ENCODE data around the gene RABGAP1L.

- TF ChIP-seq, protein P1, sequence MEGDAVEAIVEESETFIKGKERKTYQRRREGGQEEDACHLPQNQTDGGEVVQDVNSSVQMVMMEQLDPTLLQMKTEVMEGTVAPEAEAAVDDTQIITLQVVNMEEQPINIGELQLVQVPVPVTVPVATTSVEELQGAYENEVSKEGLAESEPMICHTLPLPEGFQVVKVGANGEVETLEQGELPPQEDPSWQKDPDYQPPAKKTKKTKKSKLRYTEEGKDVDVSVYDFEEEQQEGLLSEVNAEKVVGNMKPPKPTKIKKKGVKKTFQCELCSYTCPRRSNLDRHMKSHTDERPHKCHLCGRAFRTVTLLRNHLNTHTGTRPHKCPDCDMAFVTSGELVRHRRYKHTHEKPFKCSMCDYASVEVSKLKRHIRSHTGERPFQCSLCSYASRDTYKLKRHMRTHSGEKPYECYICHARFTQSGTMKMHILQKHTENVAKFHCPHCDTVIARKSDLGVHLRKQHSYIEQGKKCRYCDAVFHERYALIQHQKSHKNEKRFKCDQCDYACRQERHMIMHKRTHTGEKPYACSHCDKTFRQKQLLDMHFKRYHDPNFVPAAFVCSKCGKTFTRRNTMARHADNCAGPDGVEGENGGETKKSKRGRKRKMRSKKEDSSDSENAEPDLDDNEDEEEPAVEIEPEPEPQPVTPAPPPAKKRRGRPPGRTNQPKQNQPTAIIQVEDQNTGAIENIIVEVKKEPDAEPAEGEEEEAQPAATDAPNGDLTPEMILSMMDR (IDR thresholded peaks at IDR 0.05; ENCODE audit: low read depth, low read length, missing input control), result no peak
- TF ChIP-seq FOXA1 (IDR thresholded peaks at IDR 0.05) (no peak), JUND (IDR thresholded peaks at IDR 0.05) (no peak), TAF1 (conservative IDR thresholded peaks at IDR 0.05) (no peak)
- TF ChIP-seq, protein P2, sequence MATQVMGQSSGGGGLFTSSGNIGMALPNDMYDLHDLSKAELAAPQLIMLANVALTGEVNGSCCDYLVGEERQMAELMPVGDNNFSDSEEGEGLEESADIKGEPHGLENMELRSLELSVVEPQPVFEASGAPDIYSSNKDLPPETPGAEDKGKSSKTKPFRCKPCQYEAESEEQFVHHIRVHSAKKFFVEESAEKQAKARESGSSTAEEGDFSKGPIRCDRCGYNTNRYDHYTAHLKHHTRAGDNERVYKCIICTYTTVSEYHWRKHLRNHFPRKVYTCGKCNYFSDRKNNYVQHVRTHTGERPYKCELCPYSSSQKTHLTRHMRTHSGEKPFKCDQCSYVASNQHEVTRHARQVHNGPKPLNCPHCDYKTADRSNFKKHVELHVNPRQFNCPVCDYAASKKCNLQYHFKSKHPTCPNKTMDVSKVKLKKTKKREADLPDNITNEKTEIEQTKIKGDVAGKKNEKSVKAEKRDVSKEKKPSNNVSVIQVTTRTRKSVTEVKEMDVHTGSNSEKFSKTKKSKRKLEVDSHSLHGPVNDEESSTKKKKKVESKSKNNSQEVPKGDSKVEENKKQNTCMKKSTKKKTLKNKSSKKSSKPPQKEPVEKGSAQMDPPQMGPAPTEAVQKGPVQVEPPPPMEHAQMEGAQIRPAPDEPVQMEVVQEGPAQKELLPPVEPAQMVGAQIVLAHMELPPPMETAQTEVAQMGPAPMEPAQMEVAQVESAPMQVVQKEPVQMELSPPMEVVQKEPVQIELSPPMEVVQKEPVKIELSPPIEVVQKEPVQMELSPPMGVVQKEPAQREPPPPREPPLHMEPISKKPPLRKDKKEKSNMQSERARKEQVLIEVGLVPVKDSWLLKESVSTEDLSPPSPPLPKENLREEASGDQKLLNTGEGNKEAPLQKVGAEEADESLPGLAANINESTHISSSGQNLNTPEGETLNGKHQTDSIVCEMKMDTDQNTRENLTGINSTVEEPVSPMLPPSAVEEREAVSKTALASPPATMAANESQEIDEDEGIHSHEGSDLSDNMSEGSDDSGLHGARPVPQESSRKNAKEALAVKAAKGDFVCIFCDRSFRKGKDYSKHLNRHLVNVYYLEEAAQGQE (IDR thresholded peaks at IDR 0.05), result no peak
- TF ChIP-seq, protein P3, sequence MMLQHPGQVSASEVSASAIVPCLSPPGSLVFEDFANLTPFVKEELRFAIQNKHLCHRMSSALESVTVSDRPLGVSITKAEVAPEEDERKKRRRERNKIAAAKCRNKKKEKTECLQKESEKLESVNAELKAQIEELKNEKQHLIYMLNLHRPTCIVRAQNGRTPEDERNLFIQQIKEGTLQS (IDR thresholded peaks at IDR 0.05), result no peak
These were observed 699.0 kb downstream of the RABGAP1L start for GRCh38 chr1:174858301-174858700.

All from liver (tissue), 3 donors.